ENCODE measurements around the gene PHACTR1.

GRCh38 chr6:13012296-13012695, 295.7 kb downstream of the PHACTR1 start:
- TF ChIP-seq CTCF (IDR thresholded peaks at IDR 0.05) (no peak), POLR2AphosphoS5 (IDR thresholded peaks at IDR 0.05) (no peak), POLR2A (IDR thresholded peaks at IDR 0.05) (no peak)

Measured in stomach (tissue), 4 donors.